CD4-positive, alpha-beta T cell (primary cell): Measurements from ENCODE around the gene CSF2RB. TPM values are rescaled to one million over a fixed set of nuclear protein-coding genes. Genes with fewer than 3 reads are reported as not detected.

ENCODE experiments used
- total RNA-seq, 174 experiments: library from RNA in 2 of 174; stranded (reverse) in 2 of 174; gene quantifications; one replicate each; pipeline ENCODE4 v1.2.3 and lab custom pipeline; 2021 to 2026

CSF2RB gene
- total RNA-seq, 2 experiments from 2014 or later = 1.5 TPM

Other genes with a start within 250 kb of the CSF2RB start
- not detected for gene CACNG2, start 209.9 kb upstream of the CSF2RB start, total RNA-seq
- 10 to 100 TPM; 10.2 to 10.9 TPM for gene IFT27, start 137.5 kb upstream of the CSF2RB start, total RNA-seq
- not detected for gene PVALB, start 96.6 kb upstream of the CSF2RB start, total RNA-seq
- gene NCF4, start 52.6 kb upstream of the CSF2RB start, total RNA-seq = 1 to 10 TPM; 7.7 to 8.0 TPM
- not detected for gene TST, start 105.8 kb downstream of the CSF2RB start, total RNA-seq
- 1 to 10 TPM; 1.7 to 1.8 TPM for gene MPST, start 106.1 kb downstream of the CSF2RB start, total RNA-seq
- 10 to 100 TPM; 17.3 to 17.9 TPM for gene KCTD17, start 138.1 kb downstream of the CSF2RB start, total RNA-seq
- gene TMPRSS6, start 196.1 kb downstream of the CSF2RB start, total RNA-seq = under 1 TPM; 0.19 to 0.39 TPM
- 10 to 100 TPM; 47.5 to 49.6 TPM for gene IL2RB, start 236.3 kb downstream of the CSF2RB start, total RNA-seq